Suppressor macrophage treated with lipopolysaccharide for 1 hour (primary cell): ENCODE results near the gene THAP3.
"Not testable (repeated sequence)": the region's sequence is repeated elsewhere in the genome, so short reads cannot be mapped to it uniquely, and the experiment has no call there.

Experiments used
- DNase-seq, 3 donors: peaks; one replicate each; pipeline ENCODE4 v3.0.0-alpha.2; 2020 to 2022

THAP3 gene

DNA sequence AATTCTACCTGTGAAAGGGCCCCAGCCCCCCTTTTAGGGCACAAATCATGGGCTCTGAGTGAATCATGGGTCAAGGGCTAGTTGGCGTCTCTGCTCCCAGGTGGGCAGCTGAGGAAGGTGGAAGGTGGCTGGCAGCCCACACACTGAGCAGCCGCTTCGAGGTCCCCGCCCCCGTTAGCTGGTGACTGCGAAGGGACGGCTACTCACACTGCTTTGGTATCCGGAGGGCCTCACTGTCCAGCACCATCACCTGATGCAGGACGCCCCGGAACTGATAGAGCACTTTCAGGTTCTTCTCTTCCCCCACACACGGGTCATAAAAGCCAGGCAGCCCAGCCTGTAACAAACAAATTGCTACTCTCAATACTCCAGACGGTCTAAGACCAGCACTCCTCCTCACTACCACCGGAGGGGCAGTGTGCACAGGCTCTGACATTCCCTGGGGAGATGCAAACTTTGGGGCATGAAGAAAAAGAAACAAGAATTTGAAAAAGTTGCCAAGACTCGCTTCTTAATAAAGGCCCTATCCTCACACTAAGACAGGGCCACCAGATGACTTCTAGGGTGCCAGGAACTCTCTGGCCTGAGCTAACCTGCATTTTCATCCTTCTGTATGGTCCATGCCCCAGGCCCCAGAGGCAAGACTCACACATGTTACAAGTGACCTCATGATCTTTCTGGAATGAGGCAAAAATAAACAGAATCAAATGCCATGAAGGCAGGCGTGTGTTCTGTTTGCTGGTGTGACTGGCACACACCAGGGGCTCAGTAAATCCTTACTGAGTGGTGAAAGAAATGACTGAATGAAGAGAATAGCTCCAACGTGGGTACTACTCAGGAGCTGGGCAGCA, 11.5 kb downstream of the THAP3 start:
- no peak for DNase-seq

DNA sequence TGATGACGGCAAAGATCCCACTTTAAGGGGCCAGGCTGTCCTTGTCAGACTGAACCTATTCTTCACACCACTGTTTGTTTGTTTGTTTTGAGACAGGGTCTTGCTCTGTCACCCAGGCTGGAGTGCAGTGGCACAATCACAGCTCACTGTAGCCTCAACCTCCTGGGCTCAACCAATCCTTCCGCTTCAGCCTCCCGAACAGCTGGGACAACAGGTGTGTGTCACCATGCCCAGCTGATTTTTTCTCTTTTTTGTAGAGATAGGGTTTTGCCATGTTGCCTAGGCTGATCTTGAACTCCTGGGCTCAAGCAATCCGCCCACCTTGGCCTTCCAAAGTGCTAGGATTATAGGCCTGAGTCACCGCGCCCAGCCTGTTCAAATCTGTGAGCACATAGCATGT, 12.1 kb downstream of the THAP3 start:
- not testable (repeated sequence) for DNase-seq

DNA sequence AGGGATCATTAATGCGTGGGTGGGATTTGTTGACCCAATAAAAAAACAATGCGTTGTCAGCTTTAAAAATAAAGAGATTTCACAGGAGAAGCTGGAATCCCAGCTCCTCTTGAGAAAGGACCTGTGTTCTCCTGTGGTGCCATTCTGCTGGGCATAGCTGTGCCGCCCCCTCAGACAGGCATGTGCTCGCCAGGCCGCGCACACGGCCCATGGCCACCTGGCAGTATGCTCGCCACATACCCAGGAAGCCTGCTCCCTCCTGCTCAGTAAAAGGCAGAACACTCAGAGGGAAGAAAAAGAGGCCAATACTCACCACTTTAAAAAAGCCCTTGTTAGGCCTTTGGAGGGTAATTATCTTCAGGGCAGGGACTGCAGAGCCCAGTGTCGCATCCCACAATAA, 13.1 kb downstream of the THAP3 start:
- no peak for DNase-seq

DNA sequence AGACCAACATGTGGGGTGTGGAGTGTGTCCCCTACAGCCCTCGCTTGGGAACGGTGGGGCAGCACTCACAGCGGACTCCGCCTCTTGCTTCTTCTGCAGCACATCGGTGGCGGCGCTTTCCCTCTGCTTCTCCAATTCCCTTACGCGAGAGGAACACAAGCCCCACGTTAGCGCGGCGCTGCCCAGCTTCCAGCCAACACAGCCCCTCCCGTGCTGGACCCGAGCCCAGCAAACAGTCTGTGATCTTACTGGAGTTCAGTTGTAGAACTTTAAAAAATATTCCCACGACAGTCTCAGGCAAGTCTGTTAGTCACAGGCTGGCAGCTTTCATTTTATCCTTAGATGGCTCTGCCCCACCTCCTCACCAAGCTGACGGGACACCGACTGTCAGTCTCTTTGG, 13.6 kb downstream of the THAP3 start:
- no peak for DNase-seq

DNA sequence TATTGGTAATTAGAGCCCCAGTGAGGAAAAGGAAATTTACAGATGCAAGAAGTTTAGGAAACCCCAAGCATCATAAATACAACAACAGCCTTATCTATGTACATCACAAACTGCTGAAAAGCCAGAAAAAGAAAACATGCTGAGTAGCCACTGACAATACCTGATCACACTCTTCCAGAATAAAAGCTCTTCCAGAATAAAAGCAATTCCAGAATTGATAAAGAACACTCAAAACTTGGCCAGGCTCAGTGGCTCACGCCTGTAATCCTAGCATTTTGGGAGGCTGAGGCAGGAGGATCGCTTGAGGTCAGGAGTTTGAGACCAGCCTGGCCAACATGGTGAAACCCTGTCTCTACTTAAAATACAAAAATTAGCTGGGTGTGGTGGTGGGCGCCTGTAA, 16.2 kb downstream of the THAP3 start:
- DNase-seq = not testable (repeated sequence)

DNA sequence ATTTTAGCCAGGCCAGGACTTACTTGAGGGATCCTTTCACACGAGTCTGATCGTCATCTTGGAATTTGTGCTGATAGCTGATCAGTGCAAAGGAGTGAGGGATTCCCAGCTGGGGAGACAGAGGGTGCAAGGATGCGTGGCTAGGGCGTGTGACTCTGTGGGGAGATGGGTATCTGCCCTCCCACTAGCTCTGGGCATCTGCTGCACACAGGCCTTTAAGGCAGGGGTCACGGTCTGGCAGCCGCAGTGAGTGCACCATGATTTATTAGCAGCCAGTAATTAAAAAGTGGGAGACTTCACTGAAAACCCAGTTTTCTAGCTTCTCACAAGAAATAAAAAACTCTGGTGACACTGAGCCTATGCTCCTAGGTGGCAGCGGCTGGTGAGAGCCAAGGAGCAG, 20.4 kb downstream of the THAP3 start:
- DNase-seq = no peak

DNA sequence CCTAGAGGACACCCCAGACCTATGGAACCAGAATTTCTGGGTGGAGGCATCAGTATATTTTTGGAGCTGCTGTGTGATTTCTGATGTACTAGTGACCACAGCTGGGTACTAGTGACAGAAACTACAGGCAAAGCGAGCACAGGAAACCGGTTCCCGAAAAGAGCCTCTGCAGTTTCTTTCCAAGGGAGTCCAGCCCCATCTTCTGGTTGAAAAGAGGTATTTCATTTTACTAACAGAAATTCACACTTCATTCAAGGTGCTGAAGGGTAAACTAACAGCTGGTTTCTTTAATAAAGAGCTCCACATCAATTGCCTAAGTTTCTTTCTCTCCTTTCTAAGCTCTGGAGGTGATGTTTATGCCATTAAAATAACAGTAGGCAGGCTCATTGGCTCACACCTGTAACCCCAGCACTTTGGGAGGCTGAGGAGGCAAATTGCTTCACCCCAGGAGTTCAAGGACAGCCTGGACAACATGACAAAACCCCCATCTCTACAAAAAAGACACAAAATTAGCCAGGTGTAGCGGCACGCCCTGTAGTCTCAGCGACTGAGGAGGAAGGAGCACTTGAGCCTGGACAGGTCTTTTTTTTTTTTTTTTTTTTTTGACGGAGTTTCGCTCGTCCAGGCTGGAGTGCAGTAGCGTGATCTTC, 22.0 kb downstream of the THAP3 start:
- DNase-seq = peak; percentile 54 to 74 (median 63)

DNA sequence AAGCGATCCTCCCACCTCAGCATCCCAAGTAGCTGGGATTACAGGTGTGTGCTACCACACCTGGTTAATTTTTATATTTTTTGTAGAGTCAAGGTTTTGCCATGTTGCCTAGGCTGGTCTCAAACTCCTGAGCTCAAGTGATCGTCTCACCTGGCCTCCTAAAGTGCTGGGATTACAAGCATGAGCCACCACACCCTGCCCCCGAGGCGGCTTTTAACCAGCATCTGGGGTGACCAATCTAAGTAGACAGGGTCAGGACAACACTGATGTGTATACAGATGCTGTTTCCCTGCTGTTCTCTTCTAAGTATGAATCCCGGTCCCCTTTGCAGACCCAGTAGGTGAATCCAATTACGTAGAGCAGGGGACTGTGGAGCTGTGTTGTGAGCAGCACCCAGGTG, 23.9 kb downstream of the THAP3 start:
- no peak for DNase-seq

DNA sequence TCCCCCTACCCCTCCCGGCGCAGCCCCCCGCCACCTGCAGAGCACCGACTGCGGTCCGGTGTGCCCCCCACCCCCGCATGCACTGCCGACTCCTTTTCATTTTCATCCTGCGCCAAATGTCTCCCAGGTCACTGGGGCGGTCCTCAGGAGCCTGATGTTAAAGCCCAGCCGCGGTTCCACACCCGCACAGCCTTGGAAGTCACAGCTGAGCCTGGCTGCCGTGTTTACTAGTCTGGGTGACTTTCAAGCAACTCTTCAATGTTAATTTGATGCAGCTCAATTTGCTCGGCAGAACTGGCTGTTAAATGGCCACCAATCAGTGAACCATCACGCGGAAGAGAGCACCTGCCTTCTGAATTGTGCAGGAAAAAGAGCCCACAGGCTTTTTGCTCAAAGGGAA, 27.2 kb downstream of the THAP3 start:
- DNase-seq = no peak

DNA sequence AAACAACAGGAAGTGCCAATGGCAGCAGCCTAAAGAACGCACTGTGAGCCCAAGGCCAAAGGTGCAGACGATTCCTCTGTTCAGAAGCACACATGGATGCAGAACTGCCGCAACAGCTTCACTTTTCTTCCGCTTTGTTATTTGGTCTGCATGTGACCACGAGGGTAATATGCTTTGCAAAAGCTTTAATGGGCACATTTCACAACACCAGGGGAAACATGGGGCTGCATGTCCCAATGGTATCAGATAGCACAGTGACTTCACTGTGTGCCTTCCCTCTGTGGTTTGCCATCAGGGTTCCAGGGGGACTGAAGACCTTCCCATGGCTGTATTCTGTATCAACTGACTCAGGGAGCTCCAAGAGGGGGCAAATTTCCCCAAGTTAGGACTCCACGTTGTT, 28.3 kb downstream of the THAP3 start:
- no peak for DNase-seq

DNA sequence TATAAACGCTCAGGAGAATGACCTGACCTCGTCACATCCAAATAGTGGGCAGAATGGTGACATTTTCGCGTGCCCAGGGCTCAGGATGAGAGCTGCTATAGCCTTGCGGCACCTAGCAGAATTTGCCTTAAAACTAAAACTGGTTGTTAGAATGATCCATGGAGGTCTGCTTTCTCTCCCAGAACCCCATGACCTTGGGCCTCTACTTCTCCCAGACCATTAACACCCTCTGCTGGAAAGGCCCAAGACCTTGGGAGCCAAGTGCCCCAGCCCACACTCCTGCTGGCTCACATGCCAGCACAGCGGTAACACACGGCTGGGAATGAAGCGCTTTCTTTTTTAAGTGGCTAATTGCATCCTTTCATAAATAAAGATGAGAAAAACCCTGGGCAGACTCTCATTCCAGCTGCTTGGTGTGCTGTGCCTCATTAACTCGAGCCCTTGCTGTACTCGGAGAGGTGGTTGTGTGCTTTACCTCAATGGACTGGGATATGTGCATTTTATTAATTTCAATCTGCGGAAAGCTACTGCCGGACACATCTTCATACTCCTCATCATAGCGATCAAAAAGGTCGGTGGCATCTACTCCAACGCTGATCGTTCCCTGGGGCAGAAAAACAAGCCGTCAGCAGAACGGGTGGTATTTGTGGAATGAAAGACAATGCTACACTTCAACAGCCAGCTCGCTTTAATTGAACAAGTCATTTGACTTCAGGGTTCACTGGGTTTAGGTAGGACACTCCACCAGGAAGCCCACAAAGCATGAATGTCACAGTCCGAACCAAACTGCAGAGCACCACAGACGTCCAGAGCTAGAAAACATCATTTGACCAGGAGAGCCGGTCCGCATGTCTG, 29.0 kb downstream of the THAP3 start:
- DNase-seq = no peak

DNA sequence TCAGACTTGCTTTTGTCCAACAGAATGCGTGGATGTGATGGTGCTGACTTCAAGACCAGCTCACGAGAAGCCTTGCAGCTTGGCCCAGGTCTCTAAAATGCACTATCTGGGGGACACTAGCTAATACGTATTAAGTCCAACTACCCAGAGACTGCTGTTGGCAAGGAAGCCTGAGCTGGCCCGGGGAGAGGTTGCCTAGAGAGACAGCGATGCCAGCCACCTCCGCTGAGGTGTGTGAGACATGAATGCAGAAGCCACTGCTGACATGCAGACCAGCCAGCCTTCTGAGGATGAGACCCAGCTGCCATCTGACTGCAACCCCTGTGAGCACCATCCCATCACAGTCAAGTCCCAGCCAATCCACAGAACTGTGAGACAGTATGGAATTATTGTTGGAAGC, 32.5 kb downstream of the THAP3 start:
- no peak for DNase-seq

DNA sequence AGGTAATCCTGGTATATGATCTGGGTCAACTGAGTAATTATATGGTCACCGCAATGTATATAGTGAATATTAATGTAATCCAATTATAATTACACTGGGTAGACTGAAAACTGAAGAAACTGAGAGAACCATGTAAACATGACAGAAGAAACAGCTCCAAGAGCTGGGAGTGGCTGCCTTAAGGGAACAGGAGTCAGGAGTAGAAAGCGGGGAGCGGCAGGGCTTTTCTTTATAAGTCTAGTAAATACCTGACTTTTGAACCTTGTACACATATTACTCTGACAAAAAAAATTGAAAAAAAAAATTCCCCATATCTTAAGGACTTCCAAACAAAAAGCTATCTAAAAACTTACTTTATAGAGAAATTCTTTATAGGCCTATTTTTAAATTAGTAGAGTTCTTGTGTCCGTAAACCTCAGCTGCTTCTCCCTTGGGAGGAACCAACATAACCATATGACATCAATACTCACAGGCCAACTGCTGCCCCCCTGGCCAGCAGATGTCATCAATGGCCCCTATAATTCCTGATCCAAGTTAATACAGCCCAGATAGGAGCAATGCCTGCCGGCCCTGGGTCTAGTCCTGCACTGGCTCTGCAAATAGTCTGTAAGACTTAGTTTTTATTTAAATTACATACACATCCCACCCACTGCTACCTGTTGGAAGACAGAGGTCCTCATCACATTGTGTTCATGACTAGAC, 33.8 kb downstream of the THAP3 start:
- DNase-seq = no peak

DNA sequence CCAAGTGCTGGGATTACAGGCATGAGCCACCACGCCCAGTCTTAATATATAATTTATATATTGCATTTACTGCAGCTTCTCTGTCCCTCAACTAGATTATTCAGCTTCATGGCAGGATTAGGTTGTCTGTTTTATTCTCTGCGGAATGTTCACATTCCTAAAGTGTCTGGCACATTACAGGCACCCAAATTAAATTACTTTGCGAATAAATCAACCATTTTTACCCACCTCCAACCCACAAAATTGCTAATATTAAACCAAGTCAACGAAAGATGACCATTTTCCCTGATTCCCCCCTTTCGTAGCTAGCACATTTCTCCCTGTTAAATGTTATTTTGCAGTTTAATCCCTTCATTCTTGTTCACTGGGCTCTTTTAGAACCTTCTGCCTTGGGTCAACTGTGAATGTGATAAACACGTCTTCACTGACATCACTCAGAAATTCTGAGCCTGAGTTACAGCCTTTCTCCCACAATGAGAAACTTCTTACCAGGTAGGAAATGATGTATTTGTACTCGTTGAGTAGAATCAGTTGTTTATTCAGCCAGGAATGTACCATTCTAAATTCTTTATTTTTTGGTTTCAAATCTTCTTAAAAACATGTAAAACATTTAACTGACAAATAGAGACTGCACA, 35.9 kb downstream of the THAP3 start:
- DNase-seq = no peak

DNA sequence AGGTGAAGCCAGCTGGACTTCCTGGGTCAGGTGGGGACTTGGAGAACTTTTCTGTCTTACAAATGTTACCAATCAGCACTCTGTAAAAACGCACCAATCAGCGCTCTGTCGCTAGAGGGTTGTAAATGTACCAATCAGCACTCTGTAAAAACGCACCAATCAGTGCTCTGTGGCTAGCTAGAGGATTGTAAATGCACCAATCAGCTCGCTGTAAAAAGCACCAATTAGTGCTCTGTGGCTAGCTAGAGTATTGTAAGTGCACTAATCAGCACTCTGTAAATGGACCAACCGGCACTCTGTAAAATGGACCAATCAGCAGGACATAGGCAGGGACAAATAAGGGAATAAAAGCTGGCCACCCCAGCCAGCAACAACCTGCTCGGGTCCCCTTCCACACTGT, 37.8 kb downstream of the THAP3 start:
- not testable (repeated sequence) for DNase-seq

DNA sequence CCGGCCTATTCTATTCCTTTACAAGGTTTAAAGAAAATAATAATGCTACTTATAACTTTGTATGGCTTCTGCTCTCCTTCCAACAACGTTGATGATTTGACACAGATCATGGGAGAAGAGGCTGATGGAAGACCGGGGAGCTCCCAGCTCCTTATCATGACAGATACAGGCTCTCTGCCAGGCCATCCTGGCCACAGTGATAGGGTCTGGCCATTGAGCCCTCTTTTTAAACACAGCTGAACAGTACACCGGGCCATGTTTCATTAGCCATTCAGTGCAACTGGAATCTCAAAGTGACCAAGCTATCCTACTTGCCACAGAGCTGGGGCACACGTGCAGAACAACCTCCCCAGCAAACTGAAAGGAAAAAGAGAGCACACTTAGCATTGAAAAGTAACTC, 42.0 kb downstream of the THAP3 start:
- no peak for DNase-seq

DNA sequence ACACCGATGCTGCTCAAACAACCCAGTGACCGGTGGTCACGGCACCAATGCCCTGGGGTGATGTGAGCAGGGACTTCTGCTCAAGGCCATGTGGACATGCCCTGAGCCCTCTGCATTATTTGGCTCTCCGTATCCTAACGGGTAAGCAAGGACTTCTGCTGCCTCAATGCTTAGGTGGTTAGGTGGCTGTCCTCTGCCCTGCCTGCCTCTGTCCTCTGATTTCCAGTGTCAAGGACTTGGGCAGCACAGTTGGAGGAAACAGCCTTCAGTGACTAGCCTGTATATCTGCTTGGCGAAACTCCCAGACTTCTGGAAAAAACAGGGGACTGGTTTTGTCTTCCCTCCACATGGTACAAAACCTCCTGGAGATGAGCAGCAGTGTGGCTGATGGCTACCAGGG, 42.5 kb downstream of the THAP3 start:
- DNase-seq = no peak

DNA sequence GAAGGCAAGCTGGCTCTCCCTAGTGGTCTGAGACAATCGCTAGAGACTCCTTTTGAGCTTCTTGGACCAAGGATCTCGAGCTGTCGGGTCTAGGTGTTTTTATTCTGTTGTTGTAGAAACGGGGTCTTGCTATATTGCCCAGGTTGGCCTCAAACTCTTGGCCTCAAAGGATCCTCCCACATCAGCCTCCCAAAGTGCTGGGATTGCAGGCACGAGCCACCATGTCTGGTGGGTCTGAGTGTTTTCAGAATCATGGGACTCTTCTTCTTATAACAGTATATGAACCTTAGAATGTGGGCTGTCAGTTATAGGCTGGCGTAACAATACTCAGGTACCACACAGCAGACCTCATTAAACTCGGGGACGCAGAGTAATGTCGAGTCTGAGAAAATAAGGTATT, 43.8 kb downstream of the THAP3 start:
- DNase-seq = no peak

DNA sequence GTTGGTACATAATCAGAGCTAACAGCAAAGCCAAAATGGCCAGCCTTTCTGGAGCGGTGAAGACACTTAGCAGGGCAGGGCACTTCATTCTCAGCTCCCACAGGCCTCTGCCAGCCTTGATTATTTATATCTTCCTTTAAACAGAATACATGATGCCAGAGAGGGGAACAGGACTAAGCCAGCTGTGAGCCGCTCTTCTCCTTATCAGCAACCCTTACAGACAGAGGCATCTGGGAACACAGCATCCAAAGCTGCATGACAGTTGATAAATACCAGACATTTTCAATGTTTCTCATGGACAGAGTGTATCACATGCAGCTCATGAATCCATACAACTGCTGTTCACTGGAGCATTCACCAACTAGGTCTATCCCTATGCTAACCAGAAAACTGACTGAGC, 47.9 kb downstream of the THAP3 start:
- DNase-seq = no peak

DNA sequence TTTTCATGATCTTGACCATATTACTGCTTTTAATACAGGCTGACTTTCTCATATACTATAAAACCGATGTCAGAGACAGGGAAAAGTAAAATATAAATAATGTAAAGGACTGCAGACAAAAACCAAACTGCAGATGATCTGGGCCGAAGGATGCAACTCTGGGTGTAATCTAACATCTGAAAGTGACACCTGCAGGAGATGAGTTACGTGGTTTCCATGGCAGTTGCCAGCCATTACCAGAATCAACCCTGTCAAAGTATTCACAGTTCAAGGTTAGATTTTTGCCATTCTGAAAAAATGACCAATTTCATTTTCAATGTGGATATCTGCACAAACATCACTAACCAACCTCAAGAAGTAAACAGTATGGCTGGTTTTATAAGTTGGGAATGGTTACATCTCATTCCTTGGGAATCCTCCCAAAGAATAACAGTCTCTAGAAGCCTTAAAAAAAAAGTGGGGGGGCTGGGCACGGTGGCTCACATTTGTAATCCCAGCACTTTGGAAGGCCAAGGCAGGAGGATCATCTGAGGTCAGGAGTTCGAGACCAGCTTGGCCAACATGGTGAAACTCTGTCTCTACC, 49.2 kb downstream of the THAP3 start:
- no peak for DNase-seq

DNA sequence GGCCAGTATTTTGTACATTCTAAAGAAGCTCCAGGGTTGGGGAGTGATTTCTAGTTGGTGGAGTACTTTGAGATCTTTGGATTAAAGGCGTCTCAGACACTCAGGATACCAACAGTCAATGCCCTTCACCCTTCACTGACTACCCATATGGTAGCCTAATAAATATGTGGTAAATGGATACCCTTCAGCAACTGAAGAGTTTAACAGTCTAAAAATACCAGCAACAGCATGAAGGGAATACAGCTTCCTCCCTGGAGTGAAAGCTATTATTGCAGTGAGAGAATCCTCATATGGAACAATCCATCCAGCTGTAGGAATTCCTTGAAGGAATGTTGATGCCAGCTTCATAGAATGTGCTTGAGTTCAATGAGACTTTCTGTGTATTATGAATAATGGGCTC, 50.1 kb downstream of the THAP3 start:
- no peak for DNase-seq

DNA sequence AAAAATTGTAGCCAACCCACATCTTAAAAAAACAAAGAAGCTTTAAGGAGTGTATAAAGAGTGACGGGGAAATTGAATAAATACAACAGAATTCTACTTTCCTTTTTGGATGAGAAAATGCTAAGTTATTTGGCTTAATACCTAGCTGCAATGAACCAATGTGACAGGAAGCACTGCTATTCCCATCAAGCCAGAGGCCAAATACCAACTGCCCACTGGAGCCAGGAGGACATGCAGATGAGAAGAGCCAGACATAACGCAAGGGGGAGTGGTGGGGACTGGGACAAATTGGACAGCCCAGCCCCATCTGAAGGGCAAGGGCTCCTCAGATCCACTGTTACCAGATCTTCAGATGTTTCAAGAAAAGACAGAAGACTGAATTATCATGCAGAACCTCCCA, 51.3 kb downstream of the THAP3 start:
- no peak for DNase-seq
